IMR-90 (cell line): ENCODE data around the gene AOPEP. TPM values are rescaled to one million over a fixed set of nuclear protein-coding genes. Genes with fewer than 3 reads are reported as not detected.

Source experiments
- ATAC-seq: fragments of 200-7000 bp; cut with Tn5 transposase; 2 replicates; pipeline ENCODE4 v1.9.1; 2020; ENCODE audit warnings: low read depth, mild to moderate bottlenecking, moderate library complexity
- BruUV-seq: library from RNA; stranded (reverse); fragments of 400-500 nt; replicated peaks from 2 replicates; lab custom pipeline; 2021; lab: Mats Ljungman, UMichigan
- CTCF ChIA-PET: fragments of 300-600 bp; formaldehyde crosslinking; extraction: SDS; loops from one replicate; lab custom pipeline; 2021; ENCODE audit warnings: antibody characterized with exemption; lab: Yijun Ruan, JAX
- POLR2A ChIA-PET: fragments of 300-600 bp; sonication (Branson Sonifier 250); formaldehyde crosslinking; loops from one replicate; lab custom pipeline; 2022; ENCODE audit warnings: antibody characterized with exemption; ENCODE audit not compliant: unreplicated experiment; lab: Charles Lee
- DNase-seq: peaks from one replicate; pipeline ENCODE4 v3.0.0; 2013
- H2AFZ ChIP-seq: replicated peaks from 2 replicates; pipeline ENCODE3; 2013; ENCODE audit warnings: low read length, mild to moderate bottlenecking; ENCODE audit not compliant: poor library complexity
- H2AK5ac ChIP-seq: 2 replicates; pipeline ENCODE4 v1.6.1; 2013; ENCODE audit warnings: low read depth, low read length, inconsistent platforms
- H2AK9ac ChIP-seq: replicated peaks from 2 replicates; pipeline ENCODE3; 2013; ENCODE audit warnings: mild to moderate bottlenecking, low read depth, low read length, moderate library complexity; ENCODE audit not compliant: poor library complexity
- H2BK120ac ChIP-seq: 2 replicates; pipeline ENCODE4 v1.6.1; 2013; ENCODE audit warnings: low read depth, low read length, inconsistent platforms
- H2BK15ac ChIP-seq: 3 replicates; pipeline ENCODE4 v1.6.1; 2013; ENCODE audit warnings: low read depth, low read length, inconsistent platforms
- H2BK20ac ChIP-seq: 2 replicates; pipeline ENCODE4 v1.6.1; 2013; ENCODE audit warnings: low read depth, mild to moderate bottlenecking, inconsistent platforms, low read length, moderate library complexity
- H2BK5ac ChIP-seq: 2 replicates; pipeline ENCODE4 v1.6.1; 2013; ENCODE audit warnings: mild to moderate bottlenecking, low read depth, low read length, inconsistent platforms; ENCODE audit not compliant: poor library complexity, severe bottlenecking
- H3K14ac ChIP-seq: replicated peaks from 2 replicates; pipeline ENCODE4 v1.6.1; 2013; ENCODE audit warnings: low read depth, low read length, inconsistent platforms
- H3K18ac ChIP-seq: 2 replicates; pipeline ENCODE4 v1.6.1; 2013; ENCODE audit warnings: low read depth, low read length, control low read depth
- H3K23ac ChIP-seq: 2 replicates; pipeline ENCODE4 v1.6.1; 2013; ENCODE audit warnings: low read depth, low read length, inconsistent platforms
- H3K27ac ChIP-seq: 2 replicates; pipeline ENCODE4 v1.5.1; 2013; ENCODE audit warnings: mild to moderate bottlenecking, control low read depth, low read length; ENCODE audit not compliant: insufficient read depth
- H3K27me3 ChIP-seq: 2 replicates; pipeline ENCODE4 v1.6.1; 2013; ENCODE audit warnings: low read length; ENCODE audit not compliant: control insufficient read depth, insufficient read depth
- H3K36me3 ChIP-seq: 2 replicates; pipeline ENCODE4 v1.6.1; 2013; ENCODE audit warnings: low read length, mixed read lengths; ENCODE audit not compliant: control insufficient read depth, insufficient read depth
- H3K4ac ChIP-seq: 2 replicates; pipeline ENCODE4 v1.6.1; 2013; ENCODE audit warnings: low read depth, low read length, inconsistent platforms
- H3K4me1 ChIP-seq: 2 replicates; pipeline ENCODE4 v1.6.1; 2013; ENCODE audit warnings: low read length, mixed read lengths; ENCODE audit not compliant: control insufficient read depth, insufficient read depth
- H3K4me2 ChIP-seq: 2 replicates; pipeline ENCODE4 v1.6.1; 2013; ENCODE audit warnings: low read depth, mild to moderate bottlenecking, control low read depth, low read length, moderate library complexity
- H3K4me3 ChIP-seq: 2 replicates; pipeline ENCODE4 v1.5.1; 2013; ENCODE audit warnings: low read depth, mild to moderate bottlenecking, control low read depth, low read length, moderate library complexity; ENCODE audit not compliant: insufficient read depth
- H3K56ac ChIP-seq: 2 replicates; pipeline ENCODE4 v1.6.1; 2013; ENCODE audit warnings: low read length, inconsistent platforms; ENCODE audit not compliant: insufficient read depth; ENCODE audit errors: extremely low read depth
- H3K79me1 ChIP-seq, 2 experiments: 2 replicates each; pipeline ENCODE4 v1.6.1; 2013; ENCODE audit warnings: low read length in 2 of 2, inconsistent platforms in 1 of 2, low read depth in 1 of 2
- H3K9ac ChIP-seq: 2 replicates; pipeline ENCODE4 v1.6.1; 2013; ENCODE audit warnings: low read depth, low read length, control low read depth
- H3K9me1 ChIP-seq: 2 replicates; pipeline ENCODE4 v1.6.1; 2013; ENCODE audit warnings: low read length, inconsistent platforms; ENCODE audit not compliant: insufficient read depth
- H3K9me3 ChIP-seq: 2 replicates; pipeline ENCODE4 v1.6.1; 2013; ENCODE audit warnings: low read length; ENCODE audit not compliant: control insufficient read depth, insufficient read depth
- H4K20me1 ChIP-seq: 2 replicates; pipeline ENCODE4 v1.6.1; 2013; ENCODE audit warnings: low read length, inconsistent platforms; ENCODE audit not compliant: insufficient read depth
- H4K5ac ChIP-seq: 2 replicates; pipeline ENCODE4 v1.6.1; 2013; ENCODE audit warnings: mild to moderate bottlenecking, low read depth, low read length, control low read depth
- H4K8ac ChIP-seq, 2 experiments: 2 replicates each; pipeline ENCODE4 v1.6.1; 2013; ENCODE audit warnings: low read depth in 2 of 2, low read length in 2 of 2, control low read depth in 1 of 2, inconsistent platforms in 1 of 2
- H4K91ac ChIP-seq: 2 replicates; pipeline ENCODE4 v1.6.1; 2013; ENCODE audit warnings: low read depth, low read length, inconsistent platforms; ENCODE audit not compliant: insufficient read depth
- BHLHE40 ChIP-seq: fragments of 150-350 bp; IDR thresholded peaks from 2 replicates; pipeline ENCODE4 v1.6.1; 2016; ENCODE audit warnings: mild to moderate bottlenecking, low read depth, low read length
- CEBPB ChIP-seq: IDR thresholded peaks from 2 replicates; pipeline ENCODE4 v1.6.1; 2012; ENCODE audit warnings: low read depth, low read length, improper control_type of control experiment
- CHD1 ChIP-seq: IDR thresholded peaks from 2 replicates; pipeline ENCODE4 v1.6.1; 2012; ENCODE audit warnings: low read depth, low read length, improper control_type of control experiment
- ELK1 ChIP-seq: fragments of 150-350 bp; IDR thresholded peaks from 2 replicates; pipeline ENCODE4 v1.6.1; 2016; ENCODE audit warnings: low read depth, mild to moderate bottlenecking, low read length, moderate library complexity, borderline replicate concordance
- FOS ChIP-seq: fragments of 150-350 bp; IDR thresholded peaks from 2 replicates; pipeline ENCODE4 v1.6.1; 2016; ENCODE audit warnings: low read depth, low read length
- MAFK ChIP-seq: IDR thresholded peaks from 2 replicates; pipeline ENCODE4 v1.6.1; 2012; ENCODE audit warnings: low read depth, low read length, improper control_type of control experiment
- MAZ ChIP-seq: IDR thresholded peaks from 2 replicates; pipeline ENCODE4 v1.6.1; 2012; ENCODE audit warnings: low read depth, mild to moderate bottlenecking, low read length, improper control_type of control experiment, moderate library complexity, borderline replicate concordance
- MXI1 ChIP-seq: IDR thresholded peaks from 2 replicates; pipeline ENCODE4 v1.6.1; 2012; ENCODE audit warnings: low read depth, mild to moderate bottlenecking, low read length, moderate library complexity, borderline replicate concordance
- NFE2L2 ChIP-seq: fragments of 150-350 bp; IDR thresholded peaks from 2 replicates; pipeline ENCODE4 v1.6.1; 2016; ENCODE audit warnings: low read depth, mild to moderate bottlenecking, low read length
- POLR2A ChIP-seq: IDR thresholded peaks from 2 replicates; pipeline ENCODE4 v1.6.1; 2012; ENCODE audit warnings: mild to moderate bottlenecking, low read depth, low read length
- RAD21 ChIP-seq: IDR thresholded peaks from 2 replicates; pipeline ENCODE4 v1.6.1; 2012; ENCODE audit warnings: low read length, improper control_type of control experiment
- RCOR1 ChIP-seq: IDR thresholded peaks from 2 replicates; pipeline ENCODE4 v1.6.1; 2012; ENCODE audit warnings: mild to moderate bottlenecking, low read length, improper control_type of control experiment; ENCODE audit not compliant: insufficient replicate concordance
- RFX5 ChIP-seq: IDR thresholded peaks from 2 replicates; pipeline ENCODE4 v1.8.0; 2012; ENCODE audit warnings: low read depth, mild to moderate bottlenecking, low read length, moderate library complexity
- SMC3 ChIP-seq: fragments of 150-350 bp; IDR thresholded peaks from 2 replicates; pipeline ENCODE4 v1.6.1; 2016; ENCODE audit warnings: low read depth, mild to moderate bottlenecking, antibody characterized with exemption, low read length, moderate library complexity
- WGBS, 2 experiments: methylation state at CpG; one replicate each; pipeline versions ENCODE4 v1.1.5 to v1.1.7; 2013; ENCODE audit warnings: missing lambda C conversion rate in 2 of 2; ENCODE audit not compliant: insufficient read length in 1 of 2; ENCODE audit errors: extremely low coverage in 2 of 2; 5-methylcytosine and 5-hydroxymethylcytosine counted together
- dilution Hi-C: fragments of 300-500 bp; cut with HindIII; formaldehyde crosslinking; loops from one replicate; pipeline ENCODE4 v1.14.3; 2018; ENCODE audit warnings: low sequenced_read_pairs; ENCODE audit not compliant: unreplicated experiment
- in situ Hi-C: fragments of 300-500 bp; cut with MboI; formaldehyde crosslinking; loops from 3 replicates; pipeline ENCODE4 v1.14.3; 2019; ENCODE audit warnings: low sequenced_read_pairs, inconsistent platforms, mixed read lengths
- intact Hi-C: fragments of 100-400 bp; cut with micrococcal nuclease; formaldehyde crosslinking; loops from 2 replicates; pipeline ENCODE4 v1.10.0; 2022
- polyA plus RNA-seq, 3 experiments: library from polyadenylated mRNA; depleted of rRNA; stranded (reverse); fragments of >200 nt; gene quantifications; 2 replicates each; pipeline ENCODE4 v1.2.3, GENCODE V29; 2012; ENCODE audit warnings: low replicate concordance in 1 of 3
- total RNA-seq: library from RNA; depleted of rRNA; stranded (reverse); fragments of >200 nt; gene quantifications from 2 replicates; pipeline ENCODE4 v1.2.3, GENCODE V29; 2012
- TF ChIP-seq, protein P1 (sequence below): fragments of 150-350 bp; IDR thresholded peaks from 2 replicates; pipeline ENCODE4 v1.6.1; 2017; ENCODE audit warnings: mild to moderate bottlenecking, antibody characterized with exemption, low read length, low read depth
- TF ChIP-seq, protein P2 (sequence below): conservative IDR thresholded peaks from 2 replicates; pipeline ENCODE4 v1.5.1; 2012; ENCODE audit warnings: mild to moderate bottlenecking, low read depth, low read length, improper control_type of control experiment

AOPEP gene
- total and polyA plus RNA-seq, 2 of the 4 experiments (the other 2 are of a cell fraction) = 34.9 to 38.7 TPM

GRCh38 chr9:95082401-95083084 is 356.0 kb downstream of the AOPEP start:
- Histone ChIP-seq H4K8ac (no peak overlapping the region), H2BK5ac (no peak overlapping the region), H3K9ac (no peak overlapping the region), H2BK15ac (no peak overlapping the region), H3K4me3 (no peak overlapping the region), H3K27ac (no peak overlapping the region), H2BK20ac (no peak overlapping the region), H2AFZ (no peak overlapping the region), H3K36me3 (peaks cover 74% of the 10 kb centered on the region), H4K20me1 (peaks cover 79% of the 10 kb centered on the region), H3K27me3 (no peaks in the 10 kb centered on the region), H2BK120ac (no peak overlapping the region), H3K9me1 (peaks cover 20% of the 10 kb centered on the region), H3K18ac (no peak overlapping the region), H3K4me2 (no peak overlapping the region), H3K56ac (no peak overlapping the region), H2AK5ac (no peak overlapping the region), H3K79me1 (peaks cover 40 to 85% of the 10 kb centered on the region in 2 experiments), H3K9me3 (no peaks in the 10 kb centered on the region), H2AK9ac (no peak overlapping the region), H3K4me1 (peaks cover 10% of the 10 kb centered on the region), H3K4ac (no peak overlapping the region), H3K14ac (no peak overlapping the region), H4K5ac (no peak overlapping the region), H3K23ac (no peak overlapping the region), H4K91ac (no peak overlapping the region)
- CTCF ChIA-PET = no interaction called here
- POLR2A ChIA-PET = no interaction called here
- ATAC-seq = no peak
- DNase-seq = no peak
- intact Hi-C loops = no loop called here
- WGBS, 2 experiments = 100% methylated on average over 6 of the region's 18 CpGs; no CpG with 5 or more reads in 1 of the 2 experiments
- no peak for TF ChIP-seq FOS
- TF ChIP-seq ELK1 = no peak
- no peak for TF ChIP-seq BHLHE40
- no peak for TF ChIP-seq SMC3
- no peak for TF ChIP-seq MAFK
- TF ChIP-seq POLR2A = no peak
- TF ChIP-seq CEBPB = no peak
- no peak for TF ChIP-seq RCOR1
- no peak for TF ChIP-seq RFX5
- TF ChIP-seq MAZ = no peak
- TF ChIP-seq RAD21 = no peak
- TF ChIP-seq, protein P1, sequence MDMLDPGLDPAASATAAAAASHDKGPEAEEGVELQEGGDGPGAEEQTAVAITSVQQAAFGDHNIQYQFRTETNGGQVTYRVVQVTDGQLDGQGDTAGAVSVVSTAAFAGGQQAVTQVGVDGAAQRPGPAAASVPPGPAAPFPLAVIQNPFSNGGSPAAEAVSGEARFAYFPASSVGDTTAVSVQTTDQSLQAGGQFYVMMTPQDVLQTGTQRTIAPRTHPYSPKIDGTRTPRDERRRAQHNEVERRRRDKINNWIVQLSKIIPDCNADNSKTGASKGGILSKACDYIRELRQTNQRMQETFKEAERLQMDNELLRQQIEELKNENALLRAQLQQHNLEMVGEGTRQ = no peak
- no peak for TF ChIP-seq NFE2L2
- no peak for TF ChIP-seq CHD1
- TF ChIP-seq MXI1 = no peak
- TF ChIP-seq, protein P2, sequence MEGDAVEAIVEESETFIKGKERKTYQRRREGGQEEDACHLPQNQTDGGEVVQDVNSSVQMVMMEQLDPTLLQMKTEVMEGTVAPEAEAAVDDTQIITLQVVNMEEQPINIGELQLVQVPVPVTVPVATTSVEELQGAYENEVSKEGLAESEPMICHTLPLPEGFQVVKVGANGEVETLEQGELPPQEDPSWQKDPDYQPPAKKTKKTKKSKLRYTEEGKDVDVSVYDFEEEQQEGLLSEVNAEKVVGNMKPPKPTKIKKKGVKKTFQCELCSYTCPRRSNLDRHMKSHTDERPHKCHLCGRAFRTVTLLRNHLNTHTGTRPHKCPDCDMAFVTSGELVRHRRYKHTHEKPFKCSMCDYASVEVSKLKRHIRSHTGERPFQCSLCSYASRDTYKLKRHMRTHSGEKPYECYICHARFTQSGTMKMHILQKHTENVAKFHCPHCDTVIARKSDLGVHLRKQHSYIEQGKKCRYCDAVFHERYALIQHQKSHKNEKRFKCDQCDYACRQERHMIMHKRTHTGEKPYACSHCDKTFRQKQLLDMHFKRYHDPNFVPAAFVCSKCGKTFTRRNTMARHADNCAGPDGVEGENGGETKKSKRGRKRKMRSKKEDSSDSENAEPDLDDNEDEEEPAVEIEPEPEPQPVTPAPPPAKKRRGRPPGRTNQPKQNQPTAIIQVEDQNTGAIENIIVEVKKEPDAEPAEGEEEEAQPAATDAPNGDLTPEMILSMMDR = no peak
- dilution Hi-C loops = no loop called here
- no TSS peak for BruUV-seq
- in situ Hi-C loops = no loop called here
